SJSA1 (cell line): ENCODE measurements around the gene DOK3. TPM values are rescaled to one million over a fixed set of nuclear protein-coding genes. Genes with fewer than 3 reads are reported as not detected.

Source experiments
- DNase-seq, 2 experiments: peaks; one replicate each; pipeline ENCODE4 v3.0.0-alpha.2; 2015 to 2020; ENCODE audit warnings: low spot score in 2 of 2, low read depth in 1 of 2
- H3K27ac ChIP-seq: fragments of 250-450 bp; sonication (Bioruptor Pico); 2 replicates; pipeline ENCODE4 v1.5.1; 2020; ENCODE audit warnings: mild to moderate bottlenecking, moderate library complexity
- H3K27me3 ChIP-seq: fragments of 250-450 bp; sonication (Bioruptor Pico); replicated peaks from 2 replicates; pipeline ENCODE4 v1.5.1; 2020; ENCODE audit warnings: mild to moderate bottlenecking, moderate library complexity
- H3K36me3 ChIP-seq: fragments of 250-450 bp; sonication (Bioruptor Pico); 2 replicates; pipeline ENCODE4 v1.5.1; 2020; ENCODE audit warnings: mild to moderate bottlenecking
- H3K4me1 ChIP-seq: fragments of 250-450 bp; sonication (Bioruptor Pico); replicated peaks from 2 replicates; pipeline ENCODE4 v1.6.1; 2021; ENCODE audit warnings: mild to moderate bottlenecking
- H3K4me3 ChIP-seq: fragments of 250-450 bp; sonication (Bioruptor Pico); 2 replicates; pipeline ENCODE4 v1.5.1; 2020; ENCODE audit warnings: mild to moderate bottlenecking
- H3K9me3 ChIP-seq: fragments of 250-450 bp; sonication (Bioruptor Pico); replicated peaks from 2 replicates; pipeline ENCODE4 v1.5.1; 2020; ENCODE audit warnings: mild to moderate bottlenecking
- total RNA-seq: library from RNA; depleted of rRNA; stranded (reverse); fragments of >200 nt; shearing (Covaris generic); gene quantifications from 2 replicates; pipeline ENCODE4 v1.2.3, GENCODE V29; 2014

DOK3 gene
- total RNA-seq, 1 experiment from 2014 or later, result 1.8 TPM

DNA sequence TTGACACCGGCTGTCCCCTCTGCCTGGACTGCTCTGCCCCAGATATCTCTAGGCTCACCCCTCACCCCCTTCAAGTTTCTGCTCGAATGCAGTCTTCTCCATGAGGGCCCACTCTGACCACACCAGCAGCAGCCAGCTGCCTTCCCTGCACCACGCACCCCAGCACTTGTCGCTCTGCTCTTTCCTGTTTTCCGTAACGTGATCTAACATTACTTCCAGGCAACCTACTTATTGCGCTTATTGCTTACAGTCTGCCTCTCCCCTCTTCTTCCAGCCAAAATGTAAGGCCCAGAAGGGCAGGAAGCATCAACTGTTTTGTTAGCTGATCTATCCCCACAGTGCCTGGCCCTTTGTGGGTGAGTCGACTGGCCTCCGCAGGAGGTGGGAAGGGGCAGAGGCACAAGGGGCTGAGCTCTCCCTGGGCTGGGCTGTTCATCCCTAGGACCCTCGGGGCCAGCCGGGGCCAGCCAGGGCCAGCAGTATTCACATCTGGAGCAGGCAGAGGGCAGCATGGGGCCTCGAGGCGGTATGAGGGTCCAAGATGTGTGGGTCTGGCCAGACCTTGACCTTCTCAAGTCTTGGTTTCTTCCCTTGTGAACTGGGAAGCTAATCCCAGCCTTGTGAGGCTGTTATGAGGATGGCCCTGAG is 24.6 kb downstream of the DOK3 start:
- DNase-seq, result no peak
- Histone ChIP-seq H3K9me3 (0 out of 2 replicates have a peak, but pooled peaks cover 3% of the 10 kb centered on the region), H3K4me3 (no peak overlapping the region), H3K27me3 (no peaks in the 10 kb centered on the region), H3K36me3 (peaks cover 91% of the 10 kb centered on the region), H3K4me1 (peaks cover 17% of the 10 kb centered on the region), H3K27ac (no peak overlapping the region)

DNA sequence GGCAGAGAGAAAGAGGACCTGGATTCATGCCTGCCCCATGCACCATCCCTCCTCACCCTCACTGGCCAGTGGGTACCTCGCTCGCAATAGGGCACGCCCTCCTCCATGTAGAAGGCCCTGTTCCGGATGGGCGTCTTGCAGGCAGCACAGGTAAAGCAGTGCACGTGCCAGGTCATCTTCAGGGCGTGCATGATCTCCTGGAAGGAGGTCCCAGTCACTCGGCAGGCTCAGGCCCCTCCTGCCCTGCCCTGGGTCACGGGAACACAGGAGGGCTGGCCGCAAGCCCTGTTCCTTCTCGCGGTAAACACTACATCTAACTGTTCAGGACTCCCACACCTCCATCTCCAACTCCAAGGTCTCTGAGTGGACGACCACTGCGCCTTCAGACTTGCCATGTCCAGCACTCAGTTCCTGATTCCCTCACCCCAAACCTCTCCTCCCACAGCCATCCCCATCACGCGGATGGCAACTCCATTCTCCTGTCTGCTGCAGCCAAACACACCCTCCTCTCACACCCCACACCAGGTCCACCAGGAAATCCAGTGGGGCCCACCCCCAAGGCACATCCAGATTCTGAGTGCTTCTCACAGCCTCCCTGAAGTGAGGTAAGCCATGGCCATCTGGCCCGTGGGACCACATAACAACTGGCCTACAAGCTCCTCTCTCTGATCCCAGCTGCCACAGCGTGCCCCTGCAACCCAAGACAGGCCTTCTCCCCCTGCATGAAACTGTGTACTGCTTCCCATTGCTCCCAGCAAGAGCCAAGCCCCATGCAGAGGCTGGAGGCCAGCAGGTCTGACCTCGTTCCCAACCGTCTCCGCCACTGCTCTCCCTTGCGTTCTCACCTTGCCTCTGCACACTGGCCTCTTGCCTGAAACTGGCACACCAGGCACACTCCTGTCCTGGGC is 25.4 kb downstream of the DOK3 start:
- Histone ChIP-seq H3K4me1 (peaks cover 17% of the 10 kb centered on the region), H3K27me3 (no peaks in the 10 kb centered on the region), H3K27ac (no peak overlapping the region), H3K36me3 (peaks cover 91% of the 10 kb centered on the region), H3K9me3 (0 out of 2 replicates have a peak, but pooled peaks cover 3% of the 10 kb centered on the region), H3K4me3 (no peak overlapping the region)
- DNase-seq, result no peak

- Histone ChIP-seq H3K27me3 (no peaks in the 10 kb centered on the region), H3K4me1 (peaks cover 17% of the 10 kb centered on the region), H3K27ac (no peak overlapping the region), H3K36me3 (peaks cover 91% of the 10 kb centered on the region), H3K4me3 (no peak overlapping the region), H3K9me3 (0 out of 2 replicates have a peak, but pooled peaks cover 3% of the 10 kb centered on the region)
- no peak for DNase-seq
These were observed 26.6 kb downstream of the DOK3 start for GRCh38 chr5:177483042-177483441.

- DNase-seq, result no peak
- peaks cover 19% of the 10 kb centered on the region for H3K4me1 ChIP-seq
- 0 out of 2 replicates have a peak, but pooled peaks cover 3% of the 10 kb centered on the region for H3K9me3 ChIP-seq
- no peak overlapping the region for H3K4me3 ChIP-seq
- H3K27ac ChIP-seq, result no peak overlapping the region
- H3K27me3 ChIP-seq, result no peaks in the 10 kb centered on the region
- peaks cover 89% of the 10 kb centered on the region for H3K36me3 ChIP-seq
These were observed 27.2 kb downstream of the DOK3 start for GRCh38 chr5:177482359-177482795.

GRCh38 chr5:177479774-177480173 is 29.9 kb downstream of the DOK3 start:
- peaks cover 63% of the 10 kb centered on the region for H3K36me3 ChIP-seq
- no peak overlapping the region for H3K27ac ChIP-seq
- no peak overlapping the region for H3K4me3 ChIP-seq
- no peaks in the 10 kb centered on the region for H3K27me3 ChIP-seq
- H3K4me1 ChIP-seq, result peaks cover 33% of the 10 kb centered on the region
- DNase-seq, result no peak
- 0 out of 2 replicates have a peak, but pooled peaks cover 3% of the 10 kb centered on the region for H3K9me3 ChIP-seq

DNA sequence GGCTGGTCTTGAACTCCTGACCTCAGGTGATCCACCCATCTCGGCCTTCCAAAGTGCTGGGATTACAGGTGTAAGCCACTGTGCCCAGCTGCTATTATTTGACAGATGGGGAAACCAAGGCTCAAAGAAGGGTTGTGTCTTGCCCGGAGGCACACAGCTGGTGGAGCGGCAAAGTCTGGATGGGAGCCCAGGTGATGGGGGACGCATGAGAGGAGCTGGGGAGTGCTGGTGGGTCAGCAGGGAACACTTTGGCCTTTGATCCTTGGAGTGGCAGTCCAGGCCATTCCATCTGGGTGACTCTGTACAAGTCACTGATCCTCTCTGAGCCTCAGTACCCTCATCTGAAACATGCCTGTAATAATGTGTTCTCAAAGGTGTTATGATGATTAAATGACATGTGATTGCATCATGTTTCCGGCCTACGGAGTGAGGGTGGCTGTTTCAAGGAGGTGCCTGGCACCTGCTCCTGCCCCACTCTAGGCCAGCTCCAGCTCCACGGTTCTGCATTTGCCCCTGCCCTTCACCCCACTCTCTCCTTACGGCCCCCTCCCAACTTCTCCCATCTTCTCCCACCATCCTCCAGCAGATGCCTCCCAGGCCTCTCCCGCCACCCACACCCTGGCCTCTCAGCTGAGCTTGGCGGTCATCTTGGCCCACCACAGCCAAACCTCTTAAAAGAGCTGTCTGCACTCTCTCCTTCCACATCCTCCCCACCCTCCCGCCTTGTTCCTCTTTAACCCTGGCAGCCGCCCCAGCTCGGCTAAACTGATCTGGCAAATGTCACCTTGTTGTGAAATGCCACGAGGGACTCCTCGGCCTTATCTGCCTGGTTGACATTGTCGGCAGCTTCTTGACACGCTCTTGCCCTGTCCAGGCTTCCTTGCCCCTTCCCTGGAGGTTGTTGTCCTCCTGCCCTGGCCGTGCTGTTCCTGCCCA is 30.6 kb downstream of the DOK3 start:
- Histone ChIP-seq H3K4me3 (no peak overlapping the region), H3K27me3 (no peaks in the 10 kb centered on the region), H3K4me1 (peaks cover 27% of the 10 kb centered on the region), H3K9me3 (no peaks in the 10 kb centered on the region), H3K27ac (no peak overlapping the region), H3K36me3 (peaks cover 55% of the 10 kb centered on the region)
- no peak for DNase-seq

GRCh38 chr5:177477701-177478477 is 31.7 kb downstream of the DOK3 start:
- H3K9me3 ChIP-seq, result no peaks in the 10 kb centered on the region
- DNase-seq, result no peak
- H3K27ac ChIP-seq, result no peak overlapping the region
- peaks cover 46% of the 10 kb centered on the region for H3K36me3 ChIP-seq
- H3K4me3 ChIP-seq, result no peak overlapping the region
- H3K27me3 ChIP-seq, result no peaks in the 10 kb centered on the region
- H3K4me1 ChIP-seq, result peaks cover 27% of the 10 kb centered on the region

DNA sequence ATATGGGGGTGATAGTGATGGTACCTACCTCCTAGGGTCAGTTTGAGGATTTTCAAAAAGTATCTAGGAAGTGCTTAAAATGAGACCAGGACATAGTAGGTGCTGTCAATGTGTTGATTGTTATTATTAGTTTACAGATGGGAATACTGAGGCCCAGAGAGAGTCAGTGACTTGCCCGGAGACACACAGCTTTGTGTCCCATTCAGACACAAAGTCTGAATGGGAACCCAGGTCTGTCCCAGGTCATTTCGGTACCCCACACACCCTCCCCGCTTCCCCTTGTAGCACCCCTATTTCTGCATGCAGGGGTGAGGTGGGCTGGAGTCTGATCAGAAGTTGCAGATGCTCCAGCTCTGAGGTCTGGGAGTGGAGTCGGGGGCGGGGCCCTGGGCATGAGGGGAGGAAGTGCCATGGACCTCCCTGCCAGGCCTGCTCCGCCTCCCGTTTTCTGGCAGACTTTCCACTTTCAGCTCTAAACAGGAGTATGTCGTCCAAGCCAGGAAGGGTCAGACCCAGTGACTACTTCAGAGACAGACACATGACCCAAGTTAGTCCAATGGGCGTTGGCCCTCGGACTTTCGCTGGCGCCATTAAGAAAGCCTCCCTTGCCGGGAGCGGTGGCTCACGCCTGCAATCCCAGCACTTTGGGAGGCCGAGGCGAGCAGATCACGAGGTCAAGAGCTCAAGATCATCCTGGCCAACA is 32.9 kb downstream of the DOK3 start:
- Histone ChIP-seq H3K4me3 (no peak overlapping the region), H3K9me3 (no peaks in the 10 kb centered on the region), H3K27ac (no peak overlapping the region), H3K4me1 (peaks cover 36% of the 10 kb centered on the region), H3K36me3 (peaks cover 48% of the 10 kb centered on the region), H3K27me3 (no peaks in the 10 kb centered on the region)
- peak; percentile 77 to 95 for DNase-seq

GRCh38 chr5:177475563-177476427 is 33.8 kb downstream of the DOK3 start:
- no peak overlapping the region for H3K27ac ChIP-seq
- H3K9me3 ChIP-seq, result no peaks in the 10 kb centered on the region
- H3K4me3 ChIP-seq, result no peak overlapping the region
- no peak for DNase-seq
- no peaks in the 10 kb centered on the region for H3K27me3 ChIP-seq
- peaks cover 37% of the 10 kb centered on the region for H3K4me1 ChIP-seq
- peaks cover 49% of the 10 kb centered on the region for H3K36me3 ChIP-seq

- no peak for DNase-seq
- H3K36me3 ChIP-seq, result peaks cover 55% of the 10 kb centered on the region
- H3K27me3 ChIP-seq, result no peaks in the 10 kb centered on the region
- H3K9me3 ChIP-seq, result no peaks in the 10 kb centered on the region
- H3K4me3 ChIP-seq, result no peak overlapping the region
- H3K4me1 ChIP-seq, result peaks cover 45% of the 10 kb centered on the region
- H3K27ac ChIP-seq, result no peak overlapping the region
These were observed 34.6 kb downstream of the DOK3 start for GRCh38 chr5:177474846-177475562.

DNA sequence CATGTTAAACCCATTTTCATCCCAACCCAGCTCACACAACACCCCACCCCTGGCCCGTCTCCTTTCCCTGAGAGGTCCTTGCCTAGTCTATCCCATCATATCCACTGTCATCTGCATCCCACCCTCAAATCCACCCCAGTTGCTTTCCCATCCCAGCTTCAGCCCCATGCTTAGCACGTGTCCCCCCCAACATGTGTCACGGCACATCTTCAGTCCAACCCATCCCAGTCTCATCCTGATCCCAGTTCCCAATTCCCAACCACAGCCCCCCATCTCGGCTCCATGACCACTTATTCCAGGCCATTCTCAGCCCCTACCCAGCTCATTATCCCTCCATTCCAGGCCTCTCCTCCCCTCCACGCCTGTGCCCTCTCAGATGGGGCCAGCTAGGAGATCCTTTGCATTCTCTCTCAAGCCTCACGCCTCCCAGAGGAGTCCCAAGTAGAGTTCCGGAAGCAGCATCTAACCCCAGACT is 35.6 kb downstream of the DOK3 start:
- H3K36me3 ChIP-seq, result peaks cover 54% of the 10 kb centered on the region
- no peaks in the 10 kb centered on the region for H3K27me3 ChIP-seq
- no peaks in the 10 kb centered on the region for H3K9me3 ChIP-seq
- H3K27ac ChIP-seq, result no peak overlapping the region
- DNase-seq, result no peak
- H3K4me1 ChIP-seq, result peaks cover 55% of the 10 kb centered on the region
- H3K4me3 ChIP-seq, result no peak overlapping the region
